ENCODE results near the gene ZCCHC4.
A peak's percentile ranks its signal among the peaks of the same experiment; 100 is the strongest.

Gene ZCCHC4
- 12.6 reads per million, percentile 37 among the genes with 10 or more reads in this experiment for total RNA-seq

- DNase-seq, result peak; percentile 87
Measured at GRCh38 chr4:25312496-25313200, at the start of gene ZCCHC4. Gene ZCCHC4, plus strand, starts transcription at chr4:25312774. Its CDS starts 36 bp downstream, at chr4:25312810.

GRCh38 chr4:25271866-25272265, 40.7 kb upstream of the ZCCHC4 start:
- no peak for DNase-seq

DNA sequence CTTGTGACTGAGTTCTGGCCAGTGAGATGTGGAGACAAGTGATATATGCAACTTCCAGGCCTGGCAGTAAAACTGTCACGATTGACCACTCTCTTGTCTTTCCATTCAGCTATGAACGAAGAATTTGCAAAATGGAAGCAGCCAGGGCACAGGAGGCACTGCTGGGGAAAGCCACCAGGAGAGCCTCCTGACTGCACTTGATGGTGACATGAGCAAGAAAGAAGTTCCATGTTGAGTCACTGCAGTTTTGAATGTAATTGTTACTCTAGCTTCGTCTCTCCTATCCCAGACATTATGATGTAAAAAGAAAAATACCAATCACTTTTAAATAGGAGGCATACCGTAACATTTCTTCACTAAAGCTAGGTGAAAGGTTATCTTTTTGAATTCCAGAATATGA, 32.4 kb upstream of the ZCCHC4 start:
- no peak for DNase-seq

- no peak for DNase-seq
Measured at GRCh38 chr4:25283948-25284347, 28.6 kb upstream of the ZCCHC4 start.

- no peak for DNase-seq
Measured at GRCh38 chr4:25284466-25284865, 28.1 kb upstream of the ZCCHC4 start.

DNA sequence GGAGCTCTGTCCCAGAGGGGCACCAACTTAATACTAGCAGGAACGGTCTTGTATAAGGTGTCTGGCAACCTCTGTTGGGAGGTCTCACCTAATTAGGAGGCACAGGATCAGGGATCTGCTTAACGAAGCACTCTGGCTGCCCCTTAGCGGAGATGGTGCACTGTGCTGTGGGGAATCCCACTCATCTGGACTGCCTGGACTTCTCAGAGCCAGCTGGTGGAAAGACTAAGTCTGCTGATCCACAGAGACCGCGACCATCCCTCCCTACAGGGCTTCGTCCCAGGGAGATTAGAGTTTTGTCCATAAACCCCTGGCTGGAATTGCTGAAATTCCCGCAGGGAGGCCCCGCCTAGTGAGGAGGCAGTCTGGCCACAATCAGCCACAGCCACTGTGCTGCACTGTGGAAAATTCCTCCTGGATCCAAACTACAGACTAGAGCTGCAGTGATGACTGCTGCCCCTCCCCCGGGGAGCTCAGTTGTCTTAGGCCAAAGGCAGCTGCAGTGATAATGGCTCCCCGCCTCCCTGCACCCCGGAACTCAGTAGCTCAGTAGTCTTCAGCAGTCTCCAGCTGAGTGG, 22.0 kb upstream of the ZCCHC4 start:
- no peak for DNase-seq

GRCh38 chr4:25291158-25291733, 21.3 kb upstream of the ZCCHC4 start:
- DNase-seq, result no peak

DNA sequence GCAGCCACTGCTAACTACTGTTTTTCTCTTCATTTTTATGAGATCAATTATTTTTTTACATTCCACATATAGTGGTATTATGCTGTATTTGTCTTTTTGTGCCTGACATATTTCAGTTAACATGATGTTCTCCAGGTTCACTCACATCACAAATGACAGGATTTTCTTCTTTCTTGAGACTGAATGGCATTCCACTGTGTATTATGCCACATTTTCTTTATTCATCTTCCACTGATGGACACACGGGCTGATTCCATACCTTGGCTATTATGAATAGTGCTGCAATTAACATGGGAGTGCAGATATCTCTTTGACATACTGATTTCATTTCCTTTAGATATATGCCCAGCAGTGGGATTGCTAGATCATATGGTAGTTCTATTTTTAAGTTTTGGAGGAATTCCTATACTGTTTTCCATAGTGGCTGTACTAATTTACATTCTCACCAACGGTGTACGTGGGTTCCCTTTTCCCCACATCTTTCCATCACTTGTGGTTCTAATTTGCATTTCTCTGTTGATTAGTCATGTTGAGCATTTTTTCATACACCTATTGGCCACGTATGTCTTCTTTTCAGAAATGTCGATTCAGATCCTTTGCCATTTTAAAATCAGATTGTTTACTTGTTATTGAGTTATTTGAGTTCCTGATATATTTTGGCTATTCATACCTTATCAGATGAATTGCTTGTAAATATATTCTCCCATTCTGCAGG, 14.9 kb upstream of the ZCCHC4 start:
- no peak for DNase-seq

DNA sequence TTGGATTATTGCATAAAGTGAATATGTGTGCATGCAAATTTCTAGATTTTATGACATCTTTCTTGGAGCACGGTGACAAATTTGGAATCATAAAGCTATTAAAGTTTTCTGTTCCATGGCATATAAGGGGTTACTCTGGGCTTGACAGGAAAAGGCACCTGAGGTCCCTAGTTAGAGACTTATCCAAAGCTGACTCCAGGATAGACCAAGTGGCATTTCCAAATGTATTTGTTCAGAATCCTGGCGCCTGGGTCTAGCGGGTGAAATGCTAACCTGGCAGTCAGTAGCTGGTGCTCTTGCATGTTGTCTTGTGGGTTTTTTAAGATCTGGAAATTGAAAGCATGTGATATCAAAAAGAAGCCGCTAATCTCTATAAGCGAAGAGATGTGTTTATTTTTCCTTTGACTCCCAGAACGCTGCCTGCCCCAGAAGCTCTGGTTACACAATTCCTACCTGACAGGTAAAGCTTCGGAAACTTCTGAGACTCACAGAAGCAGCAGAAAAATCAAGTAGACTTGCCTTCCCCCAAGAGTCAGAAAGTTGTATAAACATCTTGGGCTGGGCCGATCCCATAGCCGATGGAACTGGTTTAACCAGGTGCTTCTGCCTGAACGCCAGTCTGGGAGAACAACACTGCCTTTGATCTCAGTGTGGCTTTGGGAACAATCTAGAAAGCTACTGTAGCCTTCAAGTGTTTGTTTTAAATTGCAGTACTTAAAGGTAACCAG, 12.9 kb upstream of the ZCCHC4 start:
- no peak for DNase-seq

GRCh38 chr4:25301471-25301870, 11.1 kb upstream of the ZCCHC4 start:
- DNase-seq, result no peak

DNA sequence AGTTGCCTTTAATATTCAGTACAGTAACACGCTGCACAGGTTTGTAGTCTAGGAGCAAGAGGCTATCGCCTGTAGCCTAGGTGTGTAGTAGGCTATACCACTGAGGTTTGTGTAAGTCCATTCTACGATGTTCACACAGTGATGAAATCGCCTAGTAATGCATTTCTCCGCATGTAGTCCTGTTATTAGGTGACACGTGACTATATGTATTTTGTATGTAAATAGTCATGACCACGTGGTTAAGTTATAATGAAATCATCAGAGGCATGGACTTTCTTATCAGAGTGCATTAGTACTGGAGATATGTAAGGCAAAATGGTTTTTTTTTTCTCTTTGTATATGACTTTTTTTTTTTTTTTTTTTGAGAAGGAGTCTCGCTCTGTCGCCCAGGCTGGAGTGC, 9.9 kb upstream of the ZCCHC4 start:
- no peak for DNase-seq

- DNase-seq, result no peak
Measured at GRCh38 chr4:25303578-25303977, 9.0 kb upstream of the ZCCHC4 start.

GRCh38 chr4:25306518-25307057, 6.0 kb upstream of the ZCCHC4 start:
- DNase-seq, result no peak

GRCh38 chr4:25307596-25307995, 5.0 kb upstream of the ZCCHC4 start:
- no peak for DNase-seq

DNA sequence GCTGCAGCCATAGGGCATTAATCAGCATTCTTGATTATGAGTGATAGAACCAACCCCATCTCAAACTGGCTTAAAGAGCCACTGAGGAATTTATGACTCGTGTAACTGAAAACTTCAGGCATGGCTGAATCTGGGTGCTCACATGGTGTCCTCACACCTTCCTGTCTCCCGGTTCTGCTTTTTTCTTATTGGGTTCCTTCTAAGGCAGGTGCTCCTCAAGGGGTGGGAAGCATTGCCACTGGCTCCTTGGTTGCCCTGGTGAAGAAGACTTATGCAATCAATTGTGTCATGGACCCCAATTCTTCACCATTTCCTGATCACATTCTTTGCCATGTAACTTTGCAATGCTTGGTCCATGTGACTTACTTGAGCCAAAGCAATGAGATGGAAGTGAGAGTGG, 4.3 kb upstream of the ZCCHC4 start:
- no peak for DNase-seq

GRCh38 chr4:25308761-25309160, 3.8 kb upstream of the ZCCHC4 start:
- no peak for DNase-seq

DNA sequence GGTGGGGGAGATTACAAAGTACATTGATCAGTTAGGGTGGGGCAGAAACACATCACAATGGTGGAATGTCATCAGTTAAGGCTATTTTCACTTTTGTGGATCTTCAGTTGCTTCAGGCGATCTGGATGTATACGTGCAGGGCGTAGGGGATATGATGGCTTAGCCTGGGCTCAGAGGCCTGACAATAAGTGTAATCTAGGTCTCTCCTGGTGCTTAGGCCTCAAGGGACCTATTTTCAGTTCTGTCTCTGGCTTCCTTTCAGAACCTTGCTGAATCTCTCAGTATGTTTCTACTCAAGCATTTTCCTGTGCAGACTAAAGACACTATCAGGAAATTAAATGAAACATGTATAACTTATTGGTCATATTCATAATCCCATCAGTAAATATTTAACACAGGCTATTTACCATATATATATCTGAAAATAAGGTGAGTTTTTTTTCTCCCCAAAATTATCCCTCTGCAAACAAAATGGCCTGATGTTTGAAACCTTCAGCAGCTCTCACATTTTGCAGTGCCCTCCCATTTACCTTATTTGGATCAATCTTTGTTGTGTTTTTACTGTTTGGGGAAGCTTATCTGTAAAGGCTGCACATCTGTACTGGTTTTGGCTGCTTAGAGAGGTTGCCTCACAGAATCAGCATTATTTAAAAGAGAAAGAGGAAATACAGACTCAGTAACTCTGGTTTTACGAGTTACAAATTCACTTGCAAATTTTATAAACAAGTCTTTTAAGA, 2.3 kb upstream of the ZCCHC4 start:
- DNase-seq, result no peak

DNA sequence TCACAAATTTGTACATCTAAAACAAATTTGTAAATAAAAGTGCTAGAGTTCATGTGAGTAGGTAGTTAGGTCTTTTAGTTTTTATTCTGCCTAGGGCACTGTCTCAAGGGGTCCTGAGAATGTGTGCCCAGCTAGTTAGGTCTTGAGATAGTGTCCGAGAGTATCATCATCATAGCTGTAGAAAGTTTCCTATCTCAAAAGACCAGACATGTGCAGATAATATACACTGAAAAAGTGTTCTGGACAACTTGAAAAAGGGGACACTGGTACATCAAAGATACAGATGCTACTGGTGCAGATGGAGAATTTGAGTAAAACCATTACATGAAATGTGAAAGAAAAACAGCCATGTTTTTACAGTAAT, 1.8 kb upstream of the ZCCHC4 start:
- no peak for DNase-seq

- DNase-seq, result no peak
Measured at GRCh38 chr4:25313201-25313895, 774 bp downstream of the ZCCHC4 start.

DNA sequence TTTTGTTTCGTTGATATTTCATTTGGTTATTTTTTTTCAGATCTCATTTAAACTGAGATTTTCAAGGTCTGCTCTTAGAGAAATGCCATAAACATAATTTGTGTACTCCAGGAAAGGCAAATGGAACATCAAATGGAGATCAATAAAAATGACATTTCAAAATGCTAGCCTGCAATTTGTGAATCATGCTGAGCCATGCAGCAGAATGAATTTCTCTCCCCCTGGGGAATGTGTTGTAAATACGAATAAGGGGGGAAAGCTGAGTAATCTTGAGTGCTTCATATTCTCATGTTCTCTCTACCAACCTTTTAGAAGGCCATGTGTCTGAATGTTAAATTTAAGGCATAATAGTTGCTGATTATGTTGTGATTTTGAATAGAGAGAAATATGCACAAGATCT, 7.8 kb downstream of the ZCCHC4 start:
- DNase-seq, result no peak

DNA sequence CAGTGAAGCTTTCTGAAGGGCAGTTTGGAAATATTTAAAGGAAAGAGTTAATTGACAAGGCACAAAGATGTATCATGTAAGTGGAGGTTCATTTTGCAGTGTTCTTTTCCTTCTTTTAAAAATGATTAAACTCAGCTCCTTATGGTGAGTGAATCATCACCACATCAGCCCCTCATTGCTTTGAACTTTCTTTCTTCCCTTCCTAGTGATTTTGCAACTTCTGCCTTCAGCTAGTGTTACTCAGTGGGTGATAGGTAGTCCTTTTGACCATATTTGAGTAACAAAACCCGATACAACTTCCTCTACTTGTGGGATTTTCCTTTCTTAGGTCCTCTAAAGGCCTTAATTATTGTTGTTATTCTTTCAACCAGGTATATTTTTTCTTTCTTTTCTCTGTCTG, 8.2 kb downstream of the ZCCHC4 start:
- no peak for DNase-seq
